SK-N-SH (cell line): ENCODE data around the gene KLHL40. TPM values are rescaled to one million over a fixed set of nuclear protein-coding genes. Genes with fewer than 3 reads are reported as not detected.

Source experiments
- CTCF ChIA-PET: fragments of 300-600, 350-600 bp; formaldehyde crosslinking; extraction: SDS; loops from one replicate; lab custom pipeline; 2021; lab: Yijun Ruan, JAX
- POLR2A ChIA-PET: fragments of 350-600 bp; sonication (Branson Sonifier 250); formaldehyde crosslinking; extraction: SDS; loops from one replicate; lab custom pipeline; 2020; ENCODE audit warnings: antibody characterized with exemption, inconsistent platforms; lab: Yijun Ruan, JAX
- DNase-seq: peaks from one replicate; pipeline ENCODE4 v3.0.0; 2012
- H2AFZ ChIP-seq: fragments of 200-600 bp; sonication (generic); 2 replicates; pipeline ENCODE4 v1.8.1; 2016; ENCODE audit warnings: antibody characterized with exemption, mild to moderate bottlenecking, low read depth
- H3F3A ChIP-seq: fragments of 200-600 bp; sonication (generic); replicated peaks from 2 replicates; pipeline ENCODE3; 2016; ENCODE audit warnings: antibody characterized with exemption, mild to moderate bottlenecking; ENCODE audit not compliant: insufficient read depth
- H3K27ac ChIP-seq, 2 experiments: fragments of 200-500 bp in 1 of 2; fragments of 200-600 bp in 1 of 2; sonication (Bioruptor generic) in 1 of 2; sonication (generic), shearing (Covaris generic) in 1 of 2; 2 replicates each; pipeline versions ENCODE4 v1.5.1 to v1.6.1; 2014 to 2016; ENCODE audit warnings: low read depth in 2 of 2, inconsistent platforms in 1 of 2, low read length in 1 of 2, mild to moderate bottlenecking in 1 of 2, mixed read lengths in 1 of 2
- H3K27me3 ChIP-seq: fragments of 200-600 bp; sonication (generic), shearing (Covaris generic); 2 replicates; pipeline ENCODE4 v1.6.1; 2016; ENCODE audit warnings: mixed run types; ENCODE audit not compliant: insufficient read depth
- H3K36me3 ChIP-seq, 2 experiments: fragments of 200-500 bp in 1 of 2; fragments of 200-600 bp in 1 of 2; sonication (Bioruptor generic) in 1 of 2; sonication (generic) in 1 of 2; replicated peaks in 1 of 2; 2 replicates each; pipeline versions ENCODE3 to v1.5.1; 2014 to 2016; ENCODE audit warnings: low read length in 1 of 2, mild to moderate bottlenecking in 1 of 2; ENCODE audit not compliant: insufficient read depth in 2 of 2, control insufficient read depth in 1 of 2
- H3K4me1 ChIP-seq, 2 experiments: fragments of 200-500 bp in 1 of 2; fragments of 200-600 bp in 1 of 2; sonication (Bioruptor generic) in 1 of 2; sonication (generic), shearing (Covaris generic) in 1 of 2; 2 replicates each; pipeline versions ENCODE4 v1.5.1 to v1.6.1; 2014 to 2016; ENCODE audit warnings: low read depth in 1 of 2, low read length in 1 of 2, mixed run types in 1 of 2; ENCODE audit not compliant: insufficient read depth in 2 of 2, control insufficient read depth in 1 of 2
- H3K4me2 ChIP-seq: fragments of 200-600 bp; sonication (generic), shearing (Covaris generic); 2 replicates; pipeline ENCODE4 v1.6.1; 2017; ENCODE audit warnings: mixed run types
- H3K4me3 ChIP-seq, 2 experiments: fragments of 200-500 bp in 1 of 2; fragments of 200-600 bp in 1 of 2; sonication (Bioruptor generic) in 1 of 2; sonication (generic), shearing (Covaris generic) in 1 of 2; 2 replicates each; pipeline versions ENCODE4 v1.5.1 to v1.8.1; 2014 to 2016; ENCODE audit warnings: low read depth in 2 of 2, inconsistent platforms in 1 of 2, low read length in 1 of 2, mild to moderate bottlenecking in 1 of 2, mixed read lengths in 1 of 2, moderate library complexity in 1 of 2
- H3K79me2 ChIP-seq: fragments of 200-600 bp; sonication (generic); 2 replicates; pipeline ENCODE4 v1.8.1; 2017; ENCODE audit warnings: mild to moderate bottlenecking; ENCODE audit not compliant: insufficient read depth
- H3K9ac ChIP-seq: fragments of 200-600 bp; sonication (generic); 2 replicates; pipeline ENCODE4 v1.6.1; 2017; ENCODE audit warnings: mixed run types
- H3K9me2 ChIP-seq: fragments of 200-600 bp; sonication (generic); 2 replicates; pipeline ENCODE4 v1.6.1; 2017; ENCODE audit warnings: mixed run types
- H3K9me3 ChIP-seq: fragments of 200-600 bp; sonication (generic); 2 replicates; pipeline ENCODE4 v1.6.1; 2017; ENCODE audit warnings: mixed run types, mild to moderate bottlenecking, moderate library complexity
- H4K20me1 ChIP-seq: fragments of 200-600 bp; sonication (generic); 2 replicates; pipeline ENCODE4 v1.6.1; 2017; ENCODE audit warnings: mild to moderate bottlenecking, mixed run types; ENCODE audit not compliant: insufficient read depth
- CHD2 ChIP-seq: fragments of 150-350 bp; IDR thresholded peaks from 2 replicates; pipeline ENCODE4 v1.6.1; 2018; ENCODE audit warnings: low read length; ENCODE audit not compliant: partially characterized antibody
- EP300 ChIP-seq, 2 experiments: IDR thresholded peaks; 2 replicates each; pipeline versions ENCODE4 v1.4.0 to v1.6.1; 2012; ENCODE audit warnings: borderline replicate concordance in 1 of 2, low read depth in 1 of 2, low read length in 1 of 2
- EZH2phosphoT487 ChIP-seq: fragments of 200-600 bp; sonication (generic); IDR thresholded peaks from 2 replicates; pipeline ENCODE4 v1.6.1; 2017; ENCODE audit warnings: low read depth, mixed run types, mild to moderate bottlenecking, antibody characterized with exemption, moderate library complexity, borderline replicate concordance
- FOSL2 ChIP-seq: IDR thresholded peaks from 2 replicates; pipeline ENCODE4 v1.4.0; 2012; ENCODE audit warnings: low read depth, mild to moderate bottlenecking, moderate library complexity, borderline replicate concordance
- FOXJ3 ChIP-seq: sonication (generic); formaldehyde crosslinking; IDR thresholded peaks from 2 replicates; pipeline ENCODE4 v1.5.1; 2020; ENCODE audit warnings: mild to moderate bottlenecking, missing genetic modification reagents
- GABPA ChIP-seq: IDR thresholded peaks from 2 replicates; pipeline ENCODE4 v1.4.0; 2012; ENCODE audit warnings: low read depth, mild to moderate bottlenecking
- JUND ChIP-seq: IDR thresholded peaks from 2 replicates; pipeline ENCODE4 v1.4.0; 2012
- MXI1 ChIP-seq: IDR thresholded peaks from 2 replicates; pipeline ENCODE4 v1.6.1; 2012; ENCODE audit warnings: mild to moderate bottlenecking, low read depth, low read length, improper control_type of control experiment
- RAD21 ChIP-seq: IDR thresholded peaks from 2 replicates; pipeline ENCODE4 v1.6.1; 2012; ENCODE audit warnings: mild to moderate bottlenecking, low read length
- RFX5 ChIP-seq: IDR thresholded peaks from 2 replicates; pipeline ENCODE4 v1.6.1; 2012; ENCODE audit warnings: mild to moderate bottlenecking, improper control_type of control experiment, low read length
- TAF1 ChIP-seq: IDR thresholded peaks from 2 replicates; pipeline ENCODE4 v1.6.1; 2012; ENCODE audit warnings: low read depth, mild to moderate bottlenecking, low read length, moderate library complexity, borderline replicate concordance
- TCF12 ChIP-seq: IDR thresholded peaks from 2 replicates; pipeline ENCODE4 v1.4.0; 2012
- YY1 ChIP-seq: IDR thresholded peaks from 2 replicates; pipeline ENCODE4 v1.4.0; 2012; ENCODE audit warnings: low read depth, mild to moderate bottlenecking
- WGBS: methylation state at CpG from one replicate; pipeline ENCODE4 v1.1.6; 2017; ENCODE audit warnings: low lambda C conversion rate; 5-methylcytosine and 5-hydroxymethylcytosine counted together
- polyA plus RNA-seq, 3 experiments: library from polyadenylated mRNA; depleted of rRNA; stranded (reverse); fragments of >200 nt; gene quantifications; 2 replicates each; pipeline ENCODE4 v1.2.3, GENCODE V29; 2012
- TF ChIP-seq, protein P1 (sequence below): IDR thresholded peaks from 2 replicates; pipeline ENCODE4 v1.4.0; 2012; ENCODE audit warnings: low read depth, borderline replicate concordance
- TF ChIP-seq, protein P2 (sequence below): IDR thresholded peaks from 2 replicates; pipeline ENCODE4 v1.4.0; 2012; ENCODE audit warnings: low read depth, borderline replicate concordance
- TF ChIP-seq, protein P3 (sequence below): IDR thresholded peaks from 2 replicates; pipeline ENCODE4 v1.4.0; 2012; ENCODE audit warnings: low read depth
- TF ChIP-seq, protein P4 (sequence below): fragments of 150-350 bp; IDR thresholded peaks from 2 replicates; pipeline ENCODE4 v1.6.1; 2016; ENCODE audit warnings: mild to moderate bottlenecking, low read depth, low read length

The KLHL40 gene
- polyA plus RNA-seq, 1 of the 3 experiments (the other 2 are of a cell fraction): not detected

DNA sequence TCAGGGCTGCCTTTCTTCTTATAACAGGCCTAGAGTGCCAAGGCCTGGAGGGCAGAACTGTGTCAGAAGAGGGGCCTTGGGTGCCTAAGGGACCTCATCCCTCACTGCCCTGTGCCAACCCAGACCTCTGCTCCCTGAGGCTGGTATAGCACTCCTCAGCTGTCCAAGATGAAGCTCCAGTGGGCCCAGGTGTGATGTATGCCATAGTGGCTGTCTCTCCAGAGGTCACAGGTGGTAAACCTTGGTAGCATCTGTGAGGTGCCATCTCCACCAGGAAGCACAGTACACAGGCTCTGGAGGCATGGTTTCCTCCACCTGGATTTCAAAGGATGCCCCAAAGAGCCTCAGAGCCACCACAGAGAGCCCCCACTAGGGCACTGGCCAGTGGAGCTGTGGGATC lies 12.3 kb upstream of the KLHL40 start:
- ChIA-PET POLR2A (no interaction called here), CTCF (no interaction called here)
- no peaks in the 10 kb centered on the region for H3K36me3 ChIP-seq
- no peak overlapping the region for H3K4me3 ChIP-seq
- no peak overlapping the region for H3K4me2 ChIP-seq
- DNase-seq: no peak
- H3K27me3 ChIP-seq: no peaks in the 10 kb centered on the region
- H3K9me3 ChIP-seq: no peaks in the 10 kb centered on the region
- no peaks in the 10 kb centered on the region for H3F3A ChIP-seq
- peaks cover 0 to 4% of the 10 kb centered on the region in 2 experiments; a peak in 1 of 4 replicates for H3K4me1 ChIP-seq
- no peak overlapping the region for H3K27ac ChIP-seq
- no peak overlapping the region for H3K9ac ChIP-seq
- no peaks in the 10 kb centered on the region for H3K9me2 ChIP-seq
- no peaks in the 10 kb centered on the region for H4K20me1 ChIP-seq
- no peak for TF ChIP-seq RFX5
- TF ChIP-seq, protein P1, sequence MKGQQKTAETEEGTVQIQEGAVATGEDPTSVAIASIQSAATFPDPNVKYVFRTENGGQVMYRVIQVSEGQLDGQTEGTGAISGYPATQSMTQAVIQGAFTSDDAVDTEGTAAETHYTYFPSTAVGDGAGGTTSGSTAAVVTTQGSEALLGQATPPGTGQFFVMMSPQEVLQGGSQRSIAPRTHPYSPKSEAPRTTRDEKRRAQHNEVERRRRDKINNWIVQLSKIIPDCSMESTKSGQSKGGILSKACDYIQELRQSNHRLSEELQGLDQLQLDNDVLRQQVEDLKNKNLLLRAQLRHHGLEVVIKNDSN: no peak
- TF ChIP-seq, protein P2, sequence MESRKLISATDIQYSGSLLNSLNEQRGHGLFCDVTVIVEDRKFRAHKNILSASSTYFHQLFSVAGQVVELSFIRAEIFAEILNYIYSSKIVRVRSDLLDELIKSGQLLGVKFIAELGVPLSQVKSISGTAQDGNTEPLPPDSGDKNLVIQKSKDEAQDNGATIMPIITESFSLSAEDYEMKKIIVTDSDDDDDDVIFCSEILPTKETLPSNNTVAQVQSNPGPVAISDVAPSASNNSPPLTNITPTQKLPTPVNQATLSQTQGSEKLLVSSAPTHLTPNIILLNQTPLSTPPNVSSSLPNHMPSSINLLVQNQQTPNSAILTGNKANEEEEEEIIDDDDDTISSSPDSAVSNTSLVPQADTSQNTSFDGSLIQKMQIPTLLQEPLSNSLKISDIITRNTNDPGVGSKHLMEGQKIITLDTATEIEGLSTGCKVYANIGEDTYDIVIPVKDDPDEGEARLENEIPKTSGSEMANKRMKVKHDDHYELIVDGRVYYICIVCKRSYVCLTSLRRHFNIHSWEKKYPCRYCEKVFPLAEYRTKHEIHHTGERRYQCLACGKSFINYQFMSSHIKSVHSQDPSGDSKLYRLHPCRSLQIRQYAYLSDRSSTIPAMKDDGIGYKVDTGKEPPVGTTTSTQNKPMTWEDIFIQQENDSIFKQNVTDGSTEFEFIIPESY: no peak
- H2AFZ ChIP-seq: no peak overlapping the region
- no peaks in the 10 kb centered on the region for H3K79me2 ChIP-seq

DNA sequence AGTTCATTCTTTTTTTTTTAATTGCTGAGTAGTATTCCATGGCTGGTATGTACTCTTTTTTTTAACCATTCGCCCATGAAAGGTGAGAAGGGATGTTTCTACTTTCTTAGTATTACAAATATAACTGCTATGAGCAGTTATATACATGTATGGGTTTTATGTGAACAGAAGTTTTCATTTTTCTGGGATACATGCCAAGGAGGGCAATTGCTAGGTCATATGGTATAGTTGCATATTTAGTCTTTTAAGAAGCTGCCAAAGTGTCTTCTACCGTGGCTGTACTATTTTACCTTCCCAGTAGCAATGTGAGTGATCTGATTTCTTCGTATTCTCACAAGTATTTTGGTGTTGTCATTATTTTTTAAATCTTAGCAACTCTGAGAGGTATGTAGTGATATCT lies 11.2 kb upstream of the KLHL40 start:
- no peaks in the 10 kb centered on the region for H3K4me1 ChIP-seq
- no peaks in the 10 kb centered on the region for H3F3A ChIP-seq
- H3K4me3 ChIP-seq: no peak overlapping the region
- H3K9me2 ChIP-seq: no peaks in the 10 kb centered on the region
- no peaks in the 10 kb centered on the region for H3K36me3 ChIP-seq
- H4K20me1 ChIP-seq: no peaks in the 10 kb centered on the region
- no peaks in the 10 kb centered on the region for H3K79me2 ChIP-seq
- H3K27ac ChIP-seq: no peak overlapping the region
- H3K9me3 ChIP-seq: no peaks in the 10 kb centered on the region
- no peak overlapping the region for H3K9ac ChIP-seq
- WGBS: 39% methylated on average over 3 of the region's 3 CpGs
- DNase-seq: no peak
- ChIA-PET POLR2A (no interaction called here), CTCF (no interaction called here)
- H3K4me2 ChIP-seq: no peak overlapping the region
- no peak overlapping the region for H2AFZ ChIP-seq
- no peaks in the 10 kb centered on the region; the same call in 1 of the 2 replicates for H3K27me3 ChIP-seq
- no peak for TF ChIP-seq MXI1
- TF ChIP-seq TAF1: no peak
- TF ChIP-seq FOSL2: no peak
- TF ChIP-seq, protein P3, sequence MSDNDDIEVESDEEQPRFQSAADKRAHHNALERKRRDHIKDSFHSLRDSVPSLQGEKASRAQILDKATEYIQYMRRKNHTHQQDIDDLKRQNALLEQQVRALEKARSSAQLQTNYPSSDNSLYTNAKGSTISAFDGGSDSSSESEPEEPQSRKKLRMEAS: no peak
- TF ChIP-seq TCF12: no peak
- no peak for TF ChIP-seq FOXJ3 (CRISPR knock-in tag)
- no peak for TF ChIP-seq EZH2phosphoT487
- TF ChIP-seq CHD2: no peak
- TF ChIP-seq, protein P4, sequence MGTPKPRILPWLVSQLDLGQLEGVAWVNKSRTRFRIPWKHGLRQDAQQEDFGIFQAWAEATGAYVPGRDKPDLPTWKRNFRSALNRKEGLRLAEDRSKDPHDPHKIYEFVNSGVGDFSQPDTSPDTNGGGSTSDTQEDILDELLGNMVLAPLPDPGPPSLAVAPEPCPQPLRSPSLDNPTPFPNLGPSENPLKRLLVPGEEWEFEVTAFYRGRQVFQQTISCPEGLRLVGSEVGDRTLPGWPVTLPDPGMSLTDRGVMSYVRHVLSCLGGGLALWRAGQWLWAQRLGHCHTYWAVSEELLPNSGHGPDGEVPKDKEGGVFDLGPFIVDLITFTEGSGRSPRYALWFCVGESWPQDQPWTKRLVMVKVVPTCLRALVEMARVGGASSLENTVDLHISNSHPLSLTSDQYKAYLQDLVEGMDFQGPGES: no peak
- no peak for TF ChIP-seq YY1
- no peak for TF ChIP-seq EP300 (IDR thresholded peaks at IDR 0.05; ENCODE audit: borderline replicate concordance in 1 of 2, low read depth in 1 of 2, low read length in 1 of 2)
- TF ChIP-seq GABPA: no peak
- no peak for TF ChIP-seq JUND
- no peak for TF ChIP-seq RAD21
